SU-DHL-6 (cell line): ENCODE measurements around the gene COL4A2.

Experiments
- H2AFZ ChIP-seq: fragments of 200-600 bp; sonication (generic); 2 replicates; pipeline ENCODE4 v1.6.1; 2014; ENCODE audit warnings: low read depth, mild to moderate bottlenecking, moderate library complexity, mixed read lengths, antibody characterized with exemption, low read length; ENCODE audit not compliant: severe bottlenecking
- H3F3A ChIP-seq: fragments of 200-600 bp; shearing (Covaris generic); 2 replicates; pipeline ENCODE4 v1.6.0; 2016; ENCODE audit warnings: antibody characterized with exemption, mild to moderate bottlenecking; ENCODE audit not compliant: insufficient read depth
- H3K27ac ChIP-seq: fragments of 200-600 bp; sonication (generic); 2 replicates; pipeline ENCODE4 v1.5.1; 2016; ENCODE audit warnings: low read depth, mild to moderate bottlenecking, low read length, moderate library complexity, mixed read lengths
- H3K27me3 ChIP-seq: fragments of 200-600 bp; sonication (generic), shearing (Covaris generic); 2 replicates; pipeline ENCODE4 v1.6.0; 2014; ENCODE audit warnings: mild to moderate bottlenecking, low read length
- H3K36me3 ChIP-seq: fragments of 200-600 bp; sonication (generic); 2 replicates; pipeline ENCODE4 v1.6.1; 2014; ENCODE audit warnings: mild to moderate bottlenecking, low read length, mixed read lengths
- H3K4me2 ChIP-seq: fragments of 300-600, 200-600 bp; shearing (Covaris generic), sonication (generic); 2 replicates; pipeline ENCODE4 v1.6.0; 2014; ENCODE audit warnings: low read length, low read depth, mild to moderate bottlenecking; ENCODE audit not compliant: poor library complexity, severe bottlenecking
- H3K4me3 ChIP-seq: fragments of 200-600 bp; sonication (generic); 2 replicates; pipeline ENCODE4 v1.5.1; 2014; ENCODE audit warnings: antibody characterized with exemption, low read length, mild to moderate bottlenecking, mixed read lengths; ENCODE audit not compliant: insufficient read depth, poor library complexity, severe bottlenecking
- H3K79me2 ChIP-seq: fragments of 200-600 bp; sonication (generic); 2 replicates; pipeline ENCODE4 v1.6.1; 2014; ENCODE audit warnings: mild to moderate bottlenecking, low read length, moderate library complexity; ENCODE audit not compliant: insufficient read depth
- H3K9ac ChIP-seq: fragments of 200-600 bp; sonication (generic); 2 replicates; pipeline ENCODE4 v1.7.0; 2014; ENCODE audit warnings: mild to moderate bottlenecking, low read length
- H3K9me2 ChIP-seq: fragments of 200-600 bp; sonication (generic); replicated peaks from 2 replicates; pipeline ENCODE4 v1.6.1; 2014; ENCODE audit warnings: low read length; ENCODE audit not compliant: insufficient read depth
- H3K9me3 ChIP-seq: fragments of 200-600 bp; sonication (generic); 2 replicates; pipeline ENCODE4 v1.6.1; 2014; ENCODE audit warnings: low read length, mixed read lengths; ENCODE audit not compliant: insufficient read depth
- H4K20me1 ChIP-seq: fragments of 200-600 bp; sonication (generic); 2 replicates; pipeline ENCODE4 v1.6.1; 2014; ENCODE audit warnings: low read depth, mild to moderate bottlenecking, antibody characterized with exemption, low read length, moderate library complexity, mixed read lengths
- CTCF ChIP-seq: fragments of 200-600 bp; sonication (generic); IDR thresholded peaks from one replicate; pipeline ENCODE4 v1.5.1; 2017; ENCODE audit warnings: antibody characterized with exemption, mild to moderate bottlenecking, low read length, moderate library complexity; ENCODE audit not compliant: insufficient read depth, poor library complexity, severe bottlenecking
- EZH2phosphoT487 ChIP-seq: fragments of 200-600 bp; sonication (generic), shearing (Covaris generic); conservative IDR thresholded peaks from 2 replicates; pipeline ENCODE4 v1.6.1; 2018; ENCODE audit warnings: mild to moderate bottlenecking, antibody characterized with exemption, low read length, moderate library complexity, mixed read lengths

COL4A2 gene

GRCh38 chr13:110297766-110298504 lies 9.1 kb upstream of the COL4A2 start:
- no peak for TF ChIP-seq CTCF
- TF ChIP-seq EZH2phosphoT487, result no peak
- Histone ChIP-seq H3K9me3 (no peaks in the 10 kb centered on the region), H3K9ac (no peak overlapping the region), H3K36me3 (no peaks in the 10 kb centered on the region), H3K27ac (no peak overlapping the region), H3F3A (no peaks in the 10 kb centered on the region), H3K4me2 (no peak overlapping the region), H3K27me3 (no peaks in the 10 kb centered on the region), H2AFZ (no peak overlapping the region), H3K4me3 (no peak overlapping the region), H3K9me2 (no peaks in the 10 kb centered on the region), H4K20me1 (no peaks in the 10 kb centered on the region), H3K79me2 (no peaks in the 10 kb centered on the region)

- H3K9me3 ChIP-seq, result no peaks in the 10 kb centered on the region
- H3K4me3 ChIP-seq, result no peak overlapping the region
- no peaks in the 10 kb centered on the region for H3K9me2 ChIP-seq
- H3K79me2 ChIP-seq, result no peaks in the 10 kb centered on the region
- no peak overlapping the region for H3K27ac ChIP-seq
- no peak overlapping the region for H3K4me2 ChIP-seq
- H2AFZ ChIP-seq, result no peak overlapping the region
- no peaks in the 10 kb centered on the region for H3K36me3 ChIP-seq
- no peaks in the 10 kb centered on the region for H3F3A ChIP-seq
- no peak overlapping the region for H3K9ac ChIP-seq
- no peaks in the 10 kb centered on the region for H4K20me1 ChIP-seq
- no peaks in the 10 kb centered on the region for H3K27me3 ChIP-seq
- TF ChIP-seq EZH2phosphoT487 (no peak), CTCF (no peak)
Measured at GRCh38 chr13:110298505-110299282, 8.4 kb upstream of the COL4A2 start.

GRCh38 chr13:110299283-110299840 lies 7.7 kb upstream of the COL4A2 start:
- H3K9me3 ChIP-seq, result no peaks in the 10 kb centered on the region
- TF ChIP-seq EZH2phosphoT487, result no peak
- TF ChIP-seq CTCF, result no peak
- no peaks in the 10 kb centered on the region for H3K27me3 ChIP-seq
- H3K9me2 ChIP-seq, result no peaks in the 10 kb centered on the region
- no peaks in the 10 kb centered on the region for H4K20me1 ChIP-seq
- H2AFZ ChIP-seq, result no peak overlapping the region
- H3K4me2 ChIP-seq, result no peak overlapping the region
- no peaks in the 10 kb centered on the region for H3F3A ChIP-seq
- no peaks in the 10 kb centered on the region for H3K36me3 ChIP-seq
- H3K27ac ChIP-seq, result no peak overlapping the region
- no peak overlapping the region for H3K4me3 ChIP-seq
- H3K9ac ChIP-seq, result no peak overlapping the region
- no peaks in the 10 kb centered on the region for H3K79me2 ChIP-seq
